ENCODE measurements around the gene NKPD1. TPM values are rescaled to one million over a fixed set of nuclear protein-coding genes. Genes with fewer than 3 reads are reported as not detected.

The NKPD1 gene
- total and polyA plus RNA-seq, 3 donors from 2014 or later = 1.0 to 4.2 (median 1.3) TPM

DNA sequence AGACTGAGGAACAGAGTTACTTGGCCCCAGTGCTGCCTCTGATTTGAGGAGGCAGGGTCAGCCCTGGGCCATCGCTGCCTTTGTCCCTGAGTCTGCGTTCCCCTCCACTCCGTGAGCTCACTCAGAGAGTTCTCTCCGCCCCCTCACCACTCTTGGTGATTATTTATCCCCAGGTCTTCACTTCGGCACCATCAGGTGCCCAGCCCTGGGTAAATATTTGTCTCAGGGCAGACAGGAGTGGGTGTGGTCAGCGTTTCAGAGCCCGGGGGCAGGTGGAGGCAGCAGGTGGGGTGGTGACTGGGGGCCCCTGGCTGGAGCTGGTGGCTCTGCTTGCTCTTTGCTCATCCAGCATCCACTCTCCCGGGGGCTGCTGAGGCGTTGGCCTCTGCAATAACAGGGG, 47.2 kb downstream of the NKPD1 start:
- WGBS, 2 donors = 76 to 82% methylated on average over 8 to 9 of the region's 9 CpGs
- Histone ChIP-seq H3K27me3 (no peaks in the 10 kb centered on the region), H3K4me1 (no peaks in the 10 kb centered on the region), H3K27ac (no peak overlapping the region), H3K36me3 (ENCODE audit: low read depth, missing control alignments) (no peaks in the 10 kb centered on the region), H3K4me3 (no peak overlapping the region), H3K9me3 (no peaks in the 10 kb centered on the region)
- no peak for DNase-seq
- TF ChIP-seq, protein P1, sequence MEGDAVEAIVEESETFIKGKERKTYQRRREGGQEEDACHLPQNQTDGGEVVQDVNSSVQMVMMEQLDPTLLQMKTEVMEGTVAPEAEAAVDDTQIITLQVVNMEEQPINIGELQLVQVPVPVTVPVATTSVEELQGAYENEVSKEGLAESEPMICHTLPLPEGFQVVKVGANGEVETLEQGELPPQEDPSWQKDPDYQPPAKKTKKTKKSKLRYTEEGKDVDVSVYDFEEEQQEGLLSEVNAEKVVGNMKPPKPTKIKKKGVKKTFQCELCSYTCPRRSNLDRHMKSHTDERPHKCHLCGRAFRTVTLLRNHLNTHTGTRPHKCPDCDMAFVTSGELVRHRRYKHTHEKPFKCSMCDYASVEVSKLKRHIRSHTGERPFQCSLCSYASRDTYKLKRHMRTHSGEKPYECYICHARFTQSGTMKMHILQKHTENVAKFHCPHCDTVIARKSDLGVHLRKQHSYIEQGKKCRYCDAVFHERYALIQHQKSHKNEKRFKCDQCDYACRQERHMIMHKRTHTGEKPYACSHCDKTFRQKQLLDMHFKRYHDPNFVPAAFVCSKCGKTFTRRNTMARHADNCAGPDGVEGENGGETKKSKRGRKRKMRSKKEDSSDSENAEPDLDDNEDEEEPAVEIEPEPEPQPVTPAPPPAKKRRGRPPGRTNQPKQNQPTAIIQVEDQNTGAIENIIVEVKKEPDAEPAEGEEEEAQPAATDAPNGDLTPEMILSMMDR (IDR thresholded peaks at IDR 0.05) = no peak
- TF ChIP-seq POLR2A (IDR thresholded peaks at IDR 0.05) = no peak
- intact Hi-C loops (cut with DNase I; ENCODE audit: low total_unique reads) = no loop called here

DNA sequence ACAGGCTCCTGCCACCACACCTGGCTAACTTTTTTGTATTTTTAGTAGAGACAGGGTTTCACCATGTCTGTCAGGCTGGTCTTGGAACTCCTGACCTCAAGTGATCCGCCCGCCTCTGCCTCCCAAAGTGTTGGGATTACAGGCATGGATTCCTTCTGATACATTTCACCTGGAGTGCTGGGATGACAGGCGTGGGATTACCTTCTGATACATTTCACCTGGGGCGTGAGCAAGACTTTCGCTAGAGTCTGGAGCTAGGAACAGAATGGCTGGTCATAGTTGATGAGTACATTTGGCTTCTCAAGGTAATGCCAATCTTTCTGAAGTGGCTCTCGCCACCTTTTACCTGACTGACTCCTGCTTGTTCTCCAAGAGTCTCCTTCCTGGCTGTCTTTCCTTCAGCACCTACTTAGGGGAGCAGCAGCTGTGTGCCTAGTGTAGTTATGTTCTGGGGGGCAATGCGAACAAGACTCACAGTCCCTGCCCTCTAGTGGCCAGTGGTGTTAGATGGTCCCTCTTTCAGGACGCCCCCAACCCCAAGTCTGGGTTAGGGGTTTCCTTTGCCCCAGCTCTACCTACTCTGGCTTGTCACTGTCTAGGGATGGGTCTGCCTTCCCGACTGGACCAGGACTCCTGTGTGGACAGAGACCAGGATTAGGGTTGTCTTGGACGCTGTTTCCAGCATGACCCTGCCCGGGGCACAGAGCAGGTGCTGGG, 48.5 kb downstream of the NKPD1 start:
- no peak overlapping the region for H3K4me3 ChIP-seq
- no peaks in the 10 kb centered on the region for H3K9me3 ChIP-seq
- H3K4me1 ChIP-seq = no peaks in the 10 kb centered on the region
- no peak overlapping the region for H3K27ac ChIP-seq
- H3K27me3 ChIP-seq = no peaks in the 10 kb centered on the region
- no peaks in the 10 kb centered on the region for H3K36me3 ChIP-seq (ENCODE audit: low read depth, missing control alignments)
- no peak for DNase-seq
- TF ChIP-seq POLR2A (IDR thresholded peaks at IDR 0.05) = no peak
- TF ChIP-seq, protein P1 (IDR thresholded peaks at IDR 0.05) = no peak
- intact Hi-C loops (cut with DNase I; ENCODE audit: low total_unique reads) = no loop called here
- 95 to 96% methylated on average over 11 of the region's 11 CpGs for WGBS, 2 donors

Other genes with a start within 250 kb of the NKPD1 start
- gene APOC1, start 246.4 kb downstream of the NKPD1 start, total RNA-seq = 10 to 100 TPM in 1 of 2 donors, 1 to 10 TPM in 1; 9.4 to 43.9 TPM
- gene APOC1, start 246.4 kb downstream of the NKPD1 start, polyA plus RNA-seq (ENCODE audit: insufficient read depth, low read depth, low replicate concordance) = 42.9 TPM
- not detected for gene APOC4, start 218.7 kb downstream of the NKPD1 start, total RNA-seq
- gene APOC4, start 218.7 kb downstream of the NKPD1 start, polyA plus RNA-seq (ENCODE audit: insufficient read depth, low read depth, low replicate concordance) = not detected
- gene APOC2, start 214.9 kb downstream of the NKPD1 start, total RNA-seq = 1 to 10 TPM; 1.1 to 1.2 TPM
- gene APOC2, start 214.9 kb downstream of the NKPD1 start, polyA plus RNA-seq (ENCODE audit: insufficient read depth, low read depth, low replicate concordance) = 2.9 TPM
- gene CLPTM1, start 205.6 kb downstream of the NKPD1 start, total RNA-seq = 100 to 1,000 TPM; 198 to 204 TPM
- gene CLPTM1, start 205.6 kb downstream of the NKPD1 start, polyA plus RNA-seq (ENCODE audit: insufficient read depth, low read depth, low replicate concordance) = 179 TPM
- gene RELB, start 159.5 kb downstream of the NKPD1 start, total RNA-seq = 1 to 10 TPM; 9.1 to 9.7 TPM
- 10.1 TPM for gene RELB, start 159.5 kb downstream of the NKPD1 start, polyA plus RNA-seq (ENCODE audit: insufficient read depth, low read depth, low replicate concordance)
- 100 to 1,000 TPM; 113 to 132 TPM for gene CLASRP, start 121.9 kb downstream of the NKPD1 start, total RNA-seq
- 76.1 TPM for gene CLASRP, start 121.9 kb downstream of the NKPD1 start, polyA plus RNA-seq (ENCODE audit: insufficient read depth, low read depth, low replicate concordance)
- gene ZNF296, start 84.5 kb downstream of the NKPD1 start, total RNA-seq = 1 to 10 TPM; 5.8 to 6.7 TPM
- gene ZNF296, start 84.5 kb downstream of the NKPD1 start, polyA plus RNA-seq (ENCODE audit: insufficient read depth, low read depth, low replicate concordance) = 3.0 TPM
- 10 to 100 TPM in 1 of 2 donors, 1 to 10 TPM in 1; 7.6 to 13.5 TPM for gene GEMIN7, start 81.7 kb downstream of the NKPD1 start, total RNA-seq
- gene GEMIN7, start 81.7 kb downstream of the NKPD1 start, polyA plus RNA-seq (ENCODE audit: insufficient read depth, low read depth, low replicate concordance) = 9.7 TPM
- gene PPP1R37, start 67.8 kb downstream of the NKPD1 start, total RNA-seq = 10 to 100 TPM; 82.5 to 83.0 TPM
- gene PPP1R37, start 67.8 kb downstream of the NKPD1 start, polyA plus RNA-seq (ENCODE audit: insufficient read depth, low read depth, low replicate concordance) = 28.5 TPM
- gene TRAPPC6A, start 17.3 kb upstream of the NKPD1 start, total RNA-seq = 10 to 100 TPM; 38.7 to 42.8 TPM
- gene TRAPPC6A, start 17.3 kb upstream of the NKPD1 start, polyA plus RNA-seq (ENCODE audit: insufficient read depth, low read depth, low replicate concordance) = 37.0 TPM
- gene BLOC1S3, start 17.8 kb upstream of the NKPD1 start, total RNA-seq = 10 to 100 TPM; 38.2 to 43.7 TPM
- 14.1 TPM for gene BLOC1S3, start 17.8 kb upstream of the NKPD1 start, polyA plus RNA-seq (ENCODE audit: insufficient read depth, low read depth, low replicate concordance)
- gene EXOC3L2, start 84.4 kb upstream of the NKPD1 start, total RNA-seq = 10 to 100 TPM; 29.5 to 30.2 TPM
- gene EXOC3L2, start 84.4 kb upstream of the NKPD1 start, polyA plus RNA-seq (ENCODE audit: insufficient read depth, low read depth, low replicate concordance) = 7.4 TPM
- gene MARK4, start 90.3 kb upstream of the NKPD1 start, total RNA-seq = 100 to 1,000 TPM; 197 to 200 TPM
- gene MARK4, start 90.3 kb upstream of the NKPD1 start, polyA plus RNA-seq (ENCODE audit: insufficient read depth, low read depth, low replicate concordance) = 114 TPM
- 10 to 100 TPM; 16.5 to 22.4 TPM for gene CKM, start 161.9 kb upstream of the NKPD1 start, total RNA-seq
- gene CKM, start 161.9 kb upstream of the NKPD1 start, polyA plus RNA-seq (ENCODE audit: insufficient read depth, low read depth, low replicate concordance) = 61.1 TPM
- 10 to 100 TPM in 1 of 2 donors, 1 to 10 TPM in 1; 5.9 to 13.7 TPM for gene KLC3, start 179.8 kb upstream of the NKPD1 start, total RNA-seq
- gene KLC3, start 179.8 kb upstream of the NKPD1 start, polyA plus RNA-seq (ENCODE audit: insufficient read depth, low read depth, low replicate concordance) = 6.4 TPM
- 10 to 100 TPM; 46.4 to 49.8 TPM for gene ERCC2, start 209.6 kb upstream of the NKPD1 start, total RNA-seq
- gene ERCC2, start 209.6 kb upstream of the NKPD1 start, polyA plus RNA-seq (ENCODE audit: insufficient read depth, low read depth, low replicate concordance) = 37.5 TPM
- gene PPP1R13L, start 244.1 kb upstream of the NKPD1 start, total RNA-seq = 10 to 100 TPM in 1 of 2 donors, 1 to 10 TPM in 1; 9.7 to 12.2 TPM
- gene PPP1R13L, start 244.1 kb upstream of the NKPD1 start, polyA plus RNA-seq (ENCODE audit: insufficient read depth, low read depth, low replicate concordance) = 13.3 TPM
- gene POLR1G, start 245.7 kb upstream of the NKPD1 start, total RNA-seq = 10 to 100 TPM; 10.2 to 12.1 TPM
- gene POLR1G, start 245.7 kb upstream of the NKPD1 start, polyA plus RNA-seq (ENCODE audit: insufficient read depth, low read depth, low replicate concordance) = 5.8 TPM